NCI-H345 (cell line): ENCODE results near the gene FMC1.
"Not testable (repeated sequence)": the region's sequence is repeated elsewhere in the genome, so short reads cannot be mapped to it uniquely, and the experiment has no call there.

Experiments
- DNase-seq: peaks from one replicate; lab custom pipeline; 2025; lab: John Stamatoyannopoulos, UW

The FMC1 gene, protein sequence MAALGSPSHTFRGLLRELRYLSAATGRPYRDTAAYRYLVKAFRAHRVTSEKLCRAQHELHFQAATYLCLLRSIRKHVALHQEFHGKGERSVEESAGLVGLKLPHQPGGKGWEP

DNA sequence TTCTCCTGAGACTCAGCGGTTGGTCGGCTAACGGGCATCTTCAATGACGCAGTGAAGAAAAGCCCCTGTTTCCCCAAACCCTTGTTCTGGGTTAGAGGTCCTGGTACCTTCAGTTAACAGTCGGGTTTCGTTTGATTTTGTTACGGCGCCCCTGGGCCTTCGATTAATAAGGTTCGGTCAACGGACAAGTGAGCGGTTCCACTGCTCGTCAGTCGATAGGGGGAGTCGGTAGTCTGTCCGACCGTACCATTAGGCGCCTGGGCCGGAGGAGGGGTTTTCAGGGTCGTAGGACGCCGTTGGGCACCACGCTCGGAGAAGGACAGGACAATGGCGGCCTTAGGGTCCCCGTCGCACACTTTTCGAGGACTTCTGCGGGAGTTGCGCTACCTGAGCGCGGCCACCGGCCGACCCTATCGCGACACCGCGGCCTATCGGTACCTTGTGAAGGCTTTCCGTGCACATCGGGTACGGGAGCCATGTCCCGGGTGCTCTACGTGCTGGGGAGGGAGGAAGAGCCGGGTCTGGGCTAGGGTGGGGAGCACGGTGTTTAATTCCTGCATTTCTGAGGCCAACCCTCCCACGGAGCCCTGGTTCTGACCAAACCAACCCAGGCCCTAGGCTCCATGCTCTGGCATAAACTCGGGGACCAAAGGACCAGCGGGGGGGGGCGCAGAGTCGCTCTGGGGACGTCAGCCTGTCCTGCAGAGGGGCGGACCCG lies at the start of gene FMC1:
Gene FMC1, plus strand, starts transcription at position 280 of the 718 bp plus-strand sequence. Its CDS starts 48 bp downstream, at position 328.
- peak; percentile 93 for DNase-seq

DNA sequence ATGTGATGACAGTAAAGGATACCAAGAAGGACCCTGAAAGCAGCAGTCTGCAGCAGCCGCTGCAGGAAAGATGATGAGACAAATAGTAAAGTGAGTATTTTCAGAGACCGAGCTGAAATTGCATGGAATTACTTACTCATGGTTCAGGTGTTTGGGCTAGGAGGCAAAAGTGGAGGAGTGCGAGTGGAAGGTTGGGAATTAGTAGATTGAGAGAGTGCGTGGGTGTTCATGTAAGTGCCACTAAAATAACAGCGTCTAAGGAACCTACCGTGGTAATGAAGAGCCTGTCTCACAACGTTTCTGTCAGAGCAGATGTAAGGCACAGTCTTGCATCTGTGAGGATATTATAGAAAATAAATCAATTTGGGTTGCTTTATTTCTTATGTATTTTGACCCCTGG lies 48.3 kb upstream of the FMC1 start:
- no peak for DNase-seq

DNA sequence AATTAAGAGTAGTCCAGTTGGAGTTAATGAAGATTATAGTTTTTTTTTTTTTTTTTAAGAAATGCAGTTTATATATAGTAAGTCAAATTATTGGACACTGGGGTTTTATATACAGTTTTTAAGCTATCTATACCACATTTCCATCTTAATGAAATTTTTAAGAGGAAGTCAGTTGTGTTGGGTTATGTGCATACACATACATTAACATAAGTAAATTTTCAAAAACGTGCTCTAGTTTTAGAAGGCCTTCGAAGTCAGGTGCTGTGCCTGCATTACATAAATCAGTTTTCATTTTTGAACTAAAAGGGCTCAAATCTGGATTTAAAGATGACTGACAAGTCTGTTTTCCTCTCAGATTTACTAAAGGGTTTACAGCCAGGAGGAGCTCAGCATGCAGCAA lies 47.6 kb upstream of the FMC1 start:
- DNase-seq: no peak

DNA sequence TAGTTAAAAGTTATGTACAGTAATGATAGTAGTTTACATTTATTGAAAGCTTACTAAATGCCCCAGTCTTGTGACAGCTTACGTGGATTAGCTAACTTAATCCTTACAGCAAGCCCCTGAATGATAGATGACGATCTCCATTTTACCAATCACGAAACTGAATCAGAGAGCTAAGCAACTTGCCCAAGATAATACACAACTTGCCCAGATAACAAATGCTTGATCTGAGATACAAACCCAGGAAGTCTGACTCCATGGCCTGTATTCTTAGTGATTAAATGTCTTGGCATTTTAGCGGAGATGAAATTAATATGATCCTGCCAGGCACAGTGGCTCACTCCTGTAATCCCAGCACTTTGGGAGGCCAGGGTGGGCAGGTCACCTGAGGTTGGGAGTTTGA lies 46.9 kb upstream of the FMC1 start:
- DNase-seq: no peak

DNA sequence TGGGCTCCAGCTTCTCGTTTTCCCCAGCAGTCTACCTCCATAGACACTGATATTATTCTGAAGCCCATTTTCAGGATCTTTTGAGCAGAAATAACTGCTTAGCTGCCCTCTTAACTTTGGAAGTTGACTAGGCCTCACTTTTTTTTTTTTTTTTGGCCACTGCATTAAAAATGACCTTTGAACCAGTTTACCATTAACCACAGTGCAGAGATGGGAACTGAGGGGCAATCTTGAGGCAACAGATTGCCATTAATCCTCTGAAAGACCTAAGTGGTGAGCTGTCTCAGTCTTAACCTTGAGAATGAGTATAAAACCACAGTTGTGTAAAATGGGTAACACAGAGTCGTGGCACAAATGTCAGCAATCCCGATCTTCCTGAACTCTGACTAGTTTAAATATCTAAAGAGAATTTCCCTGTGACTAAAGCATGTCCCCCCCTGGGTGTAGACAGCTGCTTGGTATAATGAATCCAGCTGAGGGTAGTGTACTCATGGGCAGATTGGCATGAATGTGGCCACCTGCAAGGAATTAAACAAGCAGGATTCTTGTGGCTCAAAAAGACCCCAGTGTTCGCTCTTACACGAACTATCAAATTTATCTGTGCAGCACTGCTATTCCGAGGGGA lies 46.1 kb upstream of the FMC1 start:
- DNase-seq: no peak

DNA sequence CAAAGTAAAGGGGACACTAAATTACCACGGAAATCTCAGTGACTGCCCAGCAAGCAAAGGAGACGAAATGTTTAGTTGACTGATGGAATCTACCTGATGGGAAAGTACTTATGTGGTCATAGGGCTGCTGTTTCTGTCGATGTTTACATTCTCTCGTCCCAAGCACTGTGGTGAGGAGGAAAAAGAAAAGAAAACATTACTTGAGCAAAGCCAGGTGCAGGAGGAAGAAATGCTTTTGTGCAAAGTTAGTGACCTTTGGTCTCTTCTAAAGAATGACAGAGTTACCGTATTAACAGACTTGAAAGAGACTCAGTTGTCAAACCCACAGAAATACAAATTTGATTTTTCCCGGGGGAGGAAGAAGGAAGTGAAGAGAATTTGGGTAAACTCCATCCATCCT lies 43.3 kb upstream of the FMC1 start:
- no peak for DNase-seq

DNA sequence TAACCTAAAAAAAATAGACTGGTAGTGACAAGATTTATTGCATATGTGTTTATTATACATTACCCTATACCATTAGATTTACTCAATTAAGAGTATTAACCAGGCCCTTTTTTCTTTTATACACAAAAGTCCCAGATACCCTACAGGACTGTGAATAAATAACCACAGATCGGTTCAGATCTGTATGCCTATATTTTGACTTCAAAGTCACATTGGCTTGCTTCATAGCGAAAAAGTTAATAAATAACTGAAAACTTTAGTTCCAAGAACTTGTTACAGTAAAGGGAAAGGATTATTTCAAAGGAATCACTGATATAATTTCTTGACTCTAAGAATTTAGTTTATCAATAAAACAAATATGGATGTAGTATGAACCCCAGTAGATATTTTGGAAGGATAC lies 41.8 kb upstream of the FMC1 start:
- DNase-seq: no peak

DNA sequence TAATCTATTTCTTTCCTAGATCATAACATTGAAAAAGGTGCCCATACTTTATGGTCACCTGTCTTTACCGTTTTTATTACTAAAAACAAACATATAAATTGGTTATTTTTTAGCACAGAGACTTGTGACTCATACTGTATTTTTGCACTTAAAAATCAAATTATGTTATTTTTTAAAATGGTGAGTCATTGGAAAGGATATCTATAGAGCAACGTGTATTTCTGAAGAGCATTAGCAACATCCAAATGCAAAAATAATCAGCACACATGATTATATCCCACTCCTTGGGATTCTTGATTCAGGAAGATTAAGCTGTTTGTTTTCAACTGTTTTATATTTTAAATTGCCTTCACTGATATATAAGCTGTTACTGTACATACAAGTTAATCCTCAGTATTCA lies 40.7 kb upstream of the FMC1 start:
- DNase-seq: no peak

DNA sequence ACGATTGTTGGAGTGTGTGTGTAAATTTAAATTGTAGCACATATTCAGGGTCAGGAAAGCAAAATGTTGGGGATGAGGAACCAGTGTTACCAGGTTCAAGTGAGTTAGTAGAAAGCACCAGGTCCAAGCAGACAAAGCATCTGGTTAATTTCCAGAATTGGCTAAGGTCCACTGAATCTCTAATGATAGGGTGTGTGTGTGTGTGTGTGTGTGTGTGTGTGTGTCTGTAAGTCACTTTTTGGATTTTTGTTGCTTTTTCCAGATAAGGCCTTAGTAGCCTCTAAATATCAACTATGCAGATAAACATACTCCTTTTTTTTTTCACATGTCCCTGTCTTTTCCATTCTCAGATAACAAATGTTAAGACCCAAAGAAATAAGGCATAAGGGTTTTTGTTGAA lies 36.6 kb upstream of the FMC1 start:
- no peak for DNase-seq

DNA sequence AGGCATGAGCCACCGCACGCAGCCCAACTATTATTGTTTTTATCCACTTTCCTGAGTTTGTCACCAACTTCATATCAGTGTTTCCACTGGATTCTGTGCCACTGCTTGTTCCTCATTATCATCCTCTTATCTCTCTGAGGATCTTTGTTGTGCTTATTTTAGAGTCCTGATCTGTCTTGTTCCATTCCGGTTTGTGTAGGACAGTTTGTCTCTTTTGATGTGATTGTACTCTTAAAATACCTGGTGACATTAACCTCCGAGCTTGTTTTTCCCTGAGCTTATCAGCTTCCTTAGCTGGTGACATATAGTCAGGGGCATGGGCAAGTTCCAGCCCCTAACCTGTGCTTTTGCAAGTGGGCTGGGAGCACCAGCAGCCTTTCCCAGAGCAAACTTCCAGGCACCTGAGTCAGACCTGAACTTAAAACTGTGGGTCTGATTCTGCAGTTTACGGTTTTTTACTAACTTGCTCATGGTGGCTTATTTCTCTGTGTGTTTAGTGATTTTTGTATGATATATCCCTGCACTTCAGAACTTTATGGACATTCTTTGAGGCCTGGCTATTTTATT lies 23.1 kb upstream of the FMC1 start:
- no peak for DNase-seq

DNA sequence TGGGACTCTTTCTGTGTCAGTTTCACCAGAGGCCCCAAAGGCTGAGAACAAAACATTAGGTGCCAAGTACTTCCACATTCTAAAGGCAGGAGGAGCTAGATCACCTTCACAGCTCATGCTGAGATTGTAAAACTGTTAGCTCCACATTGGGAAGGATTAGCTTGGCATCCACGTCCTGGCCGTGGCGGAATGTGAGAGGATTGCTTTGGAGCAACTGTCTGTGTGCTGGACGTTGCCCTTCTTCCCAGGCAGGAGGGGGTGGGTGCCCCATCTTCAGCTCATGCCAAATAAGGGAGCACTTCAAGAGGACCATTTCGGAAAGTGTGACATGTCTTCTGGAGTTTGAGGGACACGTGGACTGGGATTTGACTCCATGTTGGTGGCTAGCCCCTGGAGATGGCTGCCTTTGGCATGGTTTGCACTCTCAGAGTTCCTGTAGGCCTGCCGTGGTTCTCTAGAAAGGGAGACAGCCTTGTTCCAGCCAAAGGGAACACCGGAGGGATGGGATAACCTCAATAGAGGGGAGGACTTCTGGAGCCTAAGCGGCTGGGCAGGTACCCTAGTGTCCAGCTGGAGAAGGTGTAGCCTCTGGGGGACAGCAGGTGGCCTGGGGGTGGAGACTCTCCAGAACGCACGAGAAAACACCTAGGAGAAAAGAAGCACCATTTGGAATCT lies 19.9 kb upstream of the FMC1 start:
- no peak for DNase-seq

DNA sequence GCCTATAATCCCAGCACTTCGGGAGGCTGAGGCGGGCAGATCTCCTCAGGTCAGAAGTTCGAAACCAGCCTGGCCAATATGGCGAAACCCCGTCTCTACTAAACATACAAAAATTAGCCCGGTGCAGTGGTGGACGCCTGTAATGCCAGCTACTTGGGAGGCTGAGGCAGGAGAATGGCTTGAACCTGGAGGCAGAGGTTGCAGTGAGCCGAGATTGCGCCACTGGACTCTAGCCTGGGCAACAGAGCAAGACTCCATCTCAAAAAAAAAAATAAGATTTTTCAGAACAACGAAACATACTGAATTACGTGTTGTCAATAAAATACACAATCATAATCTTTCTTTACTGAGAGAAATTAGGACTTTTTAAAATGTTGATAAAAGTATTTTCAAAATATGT lies 16.4 kb upstream of the FMC1 start:
- not testable (repeated sequence) for DNase-seq

DNA sequence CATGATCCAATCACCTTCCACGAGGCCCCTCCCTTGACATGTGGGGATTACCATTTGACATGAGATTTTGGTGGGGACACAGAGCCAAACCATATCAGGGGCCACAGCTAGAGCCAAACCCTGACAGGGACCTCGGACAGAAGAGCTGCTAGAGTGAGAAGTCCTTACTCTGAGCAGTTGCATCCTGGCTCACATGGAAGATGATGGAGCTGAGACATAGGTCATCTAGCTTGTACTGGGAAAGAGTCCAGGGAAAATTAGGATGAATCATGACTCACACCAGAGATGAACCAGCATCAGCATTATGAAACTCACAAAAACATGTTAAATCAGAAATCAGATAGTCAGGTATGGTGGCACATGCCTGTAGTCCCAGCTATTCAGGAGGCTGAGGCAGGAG lies 12.8 kb upstream of the FMC1 start:
- DNase-seq: no peak

DNA sequence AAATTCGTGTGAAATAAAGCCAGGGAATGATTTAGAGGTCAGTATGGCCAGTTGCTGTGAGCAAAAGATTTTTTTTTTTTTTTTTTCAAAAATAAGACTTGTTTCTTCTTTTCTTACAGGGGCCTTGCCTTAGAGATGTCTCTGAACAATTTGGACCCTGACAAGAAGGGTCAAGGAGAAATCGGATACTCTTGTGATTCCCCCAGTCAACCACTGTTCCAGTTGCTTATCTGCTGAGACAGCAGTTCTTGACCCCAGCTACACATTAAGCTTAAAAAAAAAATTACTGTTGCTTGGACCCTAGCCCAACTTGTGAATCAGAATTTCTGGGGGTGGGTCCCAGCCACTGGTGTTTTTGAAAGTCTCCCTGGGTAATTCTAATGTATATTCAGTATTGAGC lies 12.0 kb upstream of the FMC1 start:
- no peak for DNase-seq

DNA sequence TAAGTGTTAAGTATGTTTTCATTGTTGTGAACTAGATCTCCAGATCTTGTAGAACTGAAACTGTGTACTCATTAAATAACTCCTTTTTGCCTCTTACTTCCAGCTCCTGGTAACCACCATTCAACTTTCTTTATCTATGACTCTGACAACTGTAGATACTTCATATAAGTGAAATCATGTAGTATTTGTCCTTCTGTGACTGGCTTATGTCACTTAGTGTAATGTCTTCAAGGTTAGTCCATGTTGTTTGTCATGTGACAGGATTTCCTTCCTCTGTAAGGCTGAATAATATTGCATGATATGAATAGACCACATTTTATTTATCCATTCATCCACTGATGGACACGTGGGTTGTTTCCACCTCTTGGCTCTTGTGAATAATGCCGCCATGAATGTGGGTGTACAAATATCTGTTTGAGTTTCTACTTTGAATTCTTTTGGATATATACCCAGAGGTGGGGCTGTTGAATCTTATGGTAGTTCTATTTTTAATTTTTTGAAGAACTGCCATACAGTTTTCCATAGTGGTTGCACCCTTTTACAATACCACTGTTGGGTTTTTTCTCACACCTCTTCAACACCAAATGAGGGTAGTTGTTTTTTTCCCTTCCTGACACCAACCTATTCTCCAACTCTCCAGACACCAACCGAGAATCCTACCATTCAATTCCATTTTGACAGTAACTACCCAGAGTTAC lies 10.7 kb upstream of the FMC1 start:
- DNase-seq: no peak

DNA sequence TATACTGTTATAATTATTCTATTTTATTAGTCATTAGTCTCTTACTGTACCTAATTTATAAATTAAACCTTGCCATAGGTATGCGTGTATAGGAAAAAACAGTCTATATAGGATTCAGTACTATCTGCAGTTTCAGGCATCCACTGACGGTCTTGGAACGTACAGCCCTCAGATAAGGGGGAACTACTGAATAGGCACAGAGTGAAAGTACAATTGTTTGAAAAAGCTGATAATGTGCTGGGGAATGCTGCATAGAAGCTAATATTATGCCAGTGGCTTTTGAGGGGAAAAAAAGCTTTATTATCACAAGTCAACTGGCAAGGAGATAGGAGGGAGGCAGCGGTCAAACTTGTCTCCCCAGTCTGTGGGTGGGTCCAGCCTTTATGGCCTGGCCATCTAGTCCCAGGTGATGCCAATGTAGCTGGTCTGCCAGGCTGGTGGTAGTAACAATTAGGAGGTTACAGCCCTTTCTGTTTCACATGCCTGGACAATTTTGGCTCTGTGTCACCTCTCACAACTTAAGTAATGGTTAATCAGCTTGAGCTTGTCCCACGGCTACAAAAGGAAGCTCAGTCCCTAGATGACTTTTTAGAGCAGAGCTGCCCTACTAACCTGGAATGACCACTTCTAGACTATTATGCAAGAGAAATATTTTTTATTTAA lies 8.3 kb upstream of the FMC1 start:
- DNase-seq: no peak

DNA sequence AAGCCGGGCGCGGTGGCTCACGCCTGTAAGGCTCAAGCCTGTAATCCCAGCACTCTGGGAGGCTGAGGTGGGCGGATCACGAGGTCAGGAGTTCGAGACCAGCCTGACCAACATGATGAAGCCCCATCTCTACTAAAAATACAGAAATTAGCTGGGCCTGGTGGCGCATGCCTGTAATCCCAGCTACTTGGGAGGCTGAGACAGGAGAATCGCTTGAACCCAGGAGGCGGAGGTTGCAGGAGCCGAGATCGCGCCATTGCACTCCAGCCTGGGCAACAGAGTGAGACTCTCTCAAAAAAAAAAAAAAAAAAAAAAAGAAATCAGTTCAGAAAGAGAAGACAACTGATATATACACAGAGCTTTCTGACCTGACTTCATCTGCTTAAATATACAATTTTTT lies 7.7 kb upstream of the FMC1 start:
- not testable (repeated sequence) for DNase-seq

DNA sequence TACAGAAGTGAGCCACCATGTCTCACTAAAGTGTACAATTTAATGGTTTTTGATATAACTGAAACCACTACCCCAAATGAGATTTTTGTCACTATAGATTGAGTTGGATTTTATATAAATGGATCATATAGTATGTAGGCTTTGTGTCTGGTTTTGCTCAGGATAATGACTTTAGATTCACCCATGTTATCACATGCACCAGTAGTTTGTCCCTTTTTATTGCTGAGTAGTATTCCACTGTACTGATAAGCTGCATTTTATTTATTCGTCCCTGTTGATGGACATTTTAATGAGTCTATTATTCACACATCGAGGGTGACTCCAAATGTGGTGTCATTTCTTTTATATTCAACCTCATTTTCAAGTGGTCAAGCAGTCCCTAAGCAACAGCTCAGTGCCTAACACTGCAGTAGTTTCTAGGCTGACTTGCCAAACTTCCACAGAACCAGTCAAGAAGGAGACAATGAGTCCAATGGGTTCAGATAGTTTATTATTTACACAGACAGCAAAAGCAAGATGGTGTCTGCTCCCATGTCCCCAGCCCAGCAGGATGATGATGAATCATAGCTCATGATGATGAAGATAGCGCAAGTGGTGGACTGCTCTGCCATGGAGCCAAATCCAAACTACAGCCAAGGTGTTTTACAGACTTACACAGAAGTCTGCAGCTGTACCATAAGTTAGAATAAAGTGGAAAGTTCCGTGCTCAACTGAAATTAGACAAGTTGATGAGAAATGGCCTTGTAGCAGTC lies 6.6 kb upstream of the FMC1 start:
- no peak for DNase-seq

DNA sequence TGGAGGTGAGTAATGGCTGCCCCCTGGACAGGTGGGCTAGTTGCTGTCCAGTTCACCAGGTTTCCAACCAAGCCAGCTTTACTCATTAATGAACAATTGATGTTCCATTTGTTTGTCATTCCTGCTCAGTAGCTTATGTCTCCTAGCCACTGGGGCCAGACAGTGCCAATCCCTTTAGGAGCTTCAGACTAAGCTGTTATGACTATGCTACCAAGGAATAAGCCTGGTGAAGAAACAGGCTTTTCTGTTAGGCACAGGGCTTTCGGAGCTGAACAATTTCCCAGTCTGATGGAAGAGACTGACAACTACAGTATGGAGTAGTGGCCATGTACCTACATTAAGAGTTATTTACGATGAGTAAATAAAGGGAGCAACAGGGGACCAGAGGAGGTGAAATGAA lies 2.1 kb upstream of the FMC1 start:
- DNase-seq: no peak

DNA sequence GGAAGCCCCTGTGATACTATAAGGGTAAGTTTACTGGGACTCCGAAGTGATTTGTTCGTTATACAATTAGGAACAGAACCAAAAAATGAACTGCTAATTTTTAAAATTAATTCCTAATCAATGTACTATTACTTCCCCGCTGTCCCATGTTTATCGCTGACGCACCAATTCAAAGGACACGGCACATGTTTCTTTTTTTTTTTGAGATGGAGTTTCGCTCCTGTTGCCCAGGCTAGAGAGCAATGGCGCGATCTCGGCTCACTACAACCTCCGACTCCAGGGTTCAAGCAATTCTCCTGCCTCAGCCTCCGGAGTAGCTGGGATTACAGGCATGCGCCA lies 1.5 kb upstream of the FMC1 start:
- no peak for DNase-seq
